K562 (cell line): ENCODE measurements around the gene FUCA1. TPM values are rescaled to one million over a fixed set of nuclear protein-coding genes. Genes with fewer than 3 reads are reported as not detected.
A peak's percentile ranks its signal among the peaks of the same experiment; 100 is the strongest.

Source experiments
- CC2D1A ChIP-seq: fragments of 450-650 bp; IDR thresholded peaks from 2 replicates; pipeline ENCODE4 v1.6.1; 2017; ENCODE audit warnings: mild to moderate bottlenecking
- CHD1 ChIP-seq: fragments of 200-600 bp; sonication (generic); IDR thresholded peaks from one replicate; pipeline ENCODE4 v1.6.1; 2012; ENCODE audit warnings: mild to moderate bottlenecking, moderate library complexity, low read length, inconsistent platforms
- GABPA ChIP-seq: fragments of 200-800 bp; sonication (Bioruptor generic); conservative IDR thresholded peaks from 2 replicates; pipeline ENCODE4 v1.6.1; 2016; ENCODE audit warnings: low read depth, missing genetic modification characterization, missing compliant biosample characterization
- GTF2A2 ChIP-seq: IDR thresholded peaks from 2 replicates; pipeline ENCODE4 v1.6.1; 2016; ENCODE audit warnings: mild to moderate bottlenecking, missing genetic modification characterization, missing compliant biosample characterization
- HNRNPL ChIP-seq: fragments of 200-400 bp; formaldehyde crosslinking; IDR thresholded peaks from 2 replicates; pipeline ENCODE4 v1.6.1; 2017; ENCODE audit warnings: low read depth, mild to moderate bottlenecking, low read length
- JUN ChIP-seq, 2 experiments: sonication (generic) in 1 of 2; formaldehyde crosslinking in 1 of 2; IDR thresholded peaks; 2 replicates each; pipeline versions ENCODE4 v1.6.1 to v1.8.0; 2012 to 2022; ENCODE audit warnings: borderline replicate concordance in 2 of 2, mild to moderate bottlenecking in 2 of 2, improper control_type of control experiment in 1 of 2, low read depth in 1 of 2, low read length in 1 of 2, missing genetic modification reagents in 1 of 2
- KAT2B ChIP-seq: IDR thresholded peaks from one replicate; pipeline ENCODE4 v1.6.1; 2012; ENCODE audit warnings: low read depth, mild to moderate bottlenecking, control low read depth, inconsistent platforms, low read length, moderate library complexity
- KAT7 ChIP-seq: sonication (generic); formaldehyde crosslinking; IDR thresholded peaks from 2 replicates; pipeline ENCODE4 v1.8.0; 2022; ENCODE audit warnings: missing genetic modification reagents, mild to moderate bottlenecking, borderline replicate concordance
- MCM3 ChIP-seq: fragments of 450-650 bp; IDR thresholded peaks from 2 replicates; pipeline ENCODE4 v1.6.1; 2016
- MEF2A ChIP-seq: IDR thresholded peaks from 2 replicates; pipeline ENCODE4 v1.6.1; 2011; ENCODE audit warnings: low read depth, mild to moderate bottlenecking, low read length, moderate library complexity; ENCODE audit not compliant: control insufficient read depth
- MTA3 ChIP-seq: fragments of 450-650 bp; formaldehyde crosslinking; IDR thresholded peaks from 2 replicates; pipeline ENCODE4 v1.6.1; 2017; ENCODE audit warnings: mild to moderate bottlenecking, borderline replicate concordance
- POLR2AphosphoS5 ChIP-seq: IDR thresholded peaks from 2 replicates; pipeline ENCODE4 v1.6.1; 2011; ENCODE audit warnings: mild to moderate bottlenecking, low read depth, low read length, moderate library complexity; ENCODE audit not compliant: control insufficient read depth, insufficient read depth
- SMAD3 ChIP-seq: fragments of 450-650 bp; formaldehyde crosslinking; conservative IDR thresholded peaks from 2 replicates; pipeline ENCODE4 v1.4.0; 2020; ENCODE audit warnings: mild to moderate bottlenecking
- TSC22D4 ChIP-seq: fragments of 450-650 bp; IDR thresholded peaks from 2 replicates; pipeline ENCODE4 v1.6.1; 2016; ENCODE audit warnings: missing genetic modification characterization, missing biosample characterization, control low read depth
- ZNF12 ChIP-seq: sonication (generic); formaldehyde crosslinking; IDR thresholded peaks from 2 replicates; pipeline ENCODE4 v1.4.0; 2020; ENCODE audit warnings: mild to moderate bottlenecking, missing genetic modification reagents
- polyA plus RNA-seq, 8 experiments: library from polyadenylated mRNA; depleted of rRNA in 4 of 8; stranded (reverse) in 5 of 8; unstranded in 3 of 8; fragments of >200 nt; fragmentation: Nextera tagmentation in 2 of 8; fragmentation: Illumina TruSeq in 1 of 8; extraction: Ambion mirVana in 2 of 8; extraction: Trizol in 1 of 8; gene quantifications; 2 replicates each; pipeline versions ENCODE4 v1.2.1 to v1.2.3, GENCODE V29; 2011 to 2014; ENCODE audit warnings: inconsistent platforms in 1 of 8, missing spikeins in 1 of 8
- total RNA-seq, 7 experiments: library from RNA; depleted of rRNA in 6 of 7; stranded (reverse); fragments of >200 nt in 6 of 7; fragmentation: Illumina TruSeq in 2 of 7; extraction: Trizol in 2 of 7; gene quantifications; 2 replicates each; pipeline versions ENCODE4 v1.2.1 to v1.2.3, GENCODE V29; 2011 to 2021; ENCODE audit warnings: low replicate concordance in 1 of 7
- TF ChIP-seq, protein P1 (sequence below): fragments of 250-450 bp; sonication (Bioruptor Pico); IDR thresholded peaks from 2 replicates; pipeline ENCODE4 v1.9.0; 2021; ENCODE audit warnings: mild to moderate bottlenecking, inconsistent platforms
- TF ChIP-seq, protein P2 (sequence below): fragments of 250-450 bp; sonication (Bioruptor Pico); IDR thresholded peaks from 2 replicates; pipeline ENCODE4 v1.9.0; 2021; ENCODE audit warnings: mild to moderate bottlenecking
- TF ChIP-seq, protein P3 (sequence below): fragments of 200-400 bp; formaldehyde crosslinking; IDR thresholded peaks from 2 replicates; pipeline ENCODE4 v1.6.1; 2017; ENCODE audit warnings: mild to moderate bottlenecking, low read depth, low read length, moderate library complexity
- TF ChIP-seq, protein P4 (sequence below): fragments of 450-650 bp; IDR thresholded peaks from 2 replicates; pipeline ENCODE4 v1.6.1; 2017; ENCODE audit warnings: mild to moderate bottlenecking, moderate library complexity
- TF ChIP-seq, protein P5 (sequence below), 2 experiments: fragments of 450-650 bp; IDR thresholded peaks; 2 replicates each; pipeline ENCODE4 v1.6.1; 2016

The FUCA1 gene
- total and polyA plus RNA-seq, 9 of the 15 experiments (the other 6 are each of a cell fraction or from before 2014, with no cell fraction given) = 7.0 to 20.5 (median 13.5) TPM

DNA sequence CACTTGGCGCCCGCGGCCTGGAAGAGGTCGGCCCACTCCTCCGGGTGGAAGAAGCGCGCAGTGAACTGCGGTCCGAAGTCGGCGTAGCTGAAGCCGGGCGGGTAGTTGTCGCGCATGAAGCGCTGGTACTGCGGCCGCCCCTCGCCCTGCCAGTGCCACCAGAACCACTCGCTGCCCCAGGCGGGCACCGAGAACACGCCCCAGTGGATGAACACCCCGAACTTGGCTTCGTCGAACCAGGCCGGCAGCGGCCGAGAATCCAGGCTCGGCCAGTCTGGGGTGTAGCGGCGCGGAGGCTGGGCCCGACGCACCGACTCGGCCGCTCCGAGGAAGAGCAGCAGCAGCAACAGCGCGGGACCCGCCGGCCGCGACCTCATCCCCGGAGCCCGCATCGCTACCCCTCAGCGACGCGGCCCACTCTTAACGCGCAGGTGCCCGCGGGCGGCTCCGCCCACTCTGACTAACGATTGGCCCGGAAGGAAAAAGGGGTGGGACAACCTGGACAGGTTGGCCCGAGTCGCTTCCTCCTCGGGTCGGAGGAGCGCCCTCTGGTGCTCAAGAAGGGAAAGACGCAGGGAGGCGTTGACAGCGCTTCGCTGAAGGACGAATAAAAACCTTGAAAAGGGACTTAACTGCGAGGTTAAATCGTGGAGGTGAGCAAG, at the start of gene FUCA1 (continued):
- TF ChIP-seq, protein P1, sequence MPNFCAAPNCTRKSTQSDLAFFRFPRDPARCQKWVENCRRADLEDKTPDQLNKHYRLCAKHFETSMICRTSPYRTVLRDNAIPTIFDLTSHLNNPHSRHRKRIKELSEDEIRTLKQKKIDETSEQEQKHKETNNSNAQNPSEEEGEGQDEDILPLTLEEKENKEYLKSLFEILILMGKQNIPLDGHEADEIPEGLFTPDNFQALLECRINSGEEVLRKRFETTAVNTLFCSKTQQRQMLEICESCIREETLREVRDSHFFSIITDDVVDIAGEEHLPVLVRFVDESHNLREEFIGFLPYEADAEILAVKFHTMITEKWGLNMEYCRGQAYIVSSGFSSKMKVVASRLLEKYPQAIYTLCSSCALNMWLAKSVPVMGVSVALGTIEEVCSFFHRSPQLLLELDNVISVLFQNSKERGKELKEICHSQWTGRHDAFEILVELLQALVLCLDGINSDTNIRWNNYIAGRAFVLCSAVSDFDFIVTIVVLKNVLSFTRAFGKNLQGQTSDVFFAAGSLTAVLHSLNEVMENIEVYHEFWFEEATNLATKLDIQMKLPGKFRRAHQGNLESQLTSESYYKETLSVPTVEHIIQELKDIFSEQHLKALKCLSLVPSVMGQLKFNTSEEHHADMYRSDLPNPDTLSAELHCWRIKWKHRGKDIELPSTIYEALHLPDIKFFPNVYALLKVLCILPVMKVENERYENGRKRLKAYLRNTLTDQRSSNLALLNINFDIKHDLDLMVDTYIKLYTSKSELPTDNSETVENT (CRISPR knock-in tag) = peak; percentile 54; the same call in 1 of the 2 replicates
- TF ChIP-seq, protein P2, sequence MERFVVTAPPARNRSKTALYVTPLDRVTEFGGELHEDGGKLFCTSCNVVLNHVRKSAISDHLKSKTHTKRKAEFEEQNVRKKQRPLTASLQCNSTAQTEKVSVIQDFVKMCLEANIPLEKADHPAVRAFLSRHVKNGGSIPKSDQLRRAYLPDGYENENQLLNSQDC = no peak
- TF ChIP-seq MCM3 (no peak), ZNF12 (CRISPR knock-in tag) (peak; percentile 34; the same call in 1 of the 2 replicates), MTA3 (peak; percentile 32; the same call in 1 of the 2 replicates), GABPA (tag) (peak; percentile 74), CC2D1A (peak; percentile 68; the same call in 1 of the 2 replicates), TSC22D4 (tag) (no peak), MEF2A (no peak), HNRNPL (peak; percentile 79; the same call in 1 of the 2 replicates), CHD1 (no peak), KAT2B (no peak), SMAD3 (no peak), KAT7 (CRISPR knock-in tag) (no peak), GTF2A2 (no peak), POLR2AphosphoS5 (0 out of 2 replicates have a peak, but pooled peaks have one; percentile 32), JUN (IDR thresholded peaks at IDR 0.05; ENCODE audit: borderline replicate concordance, low read depth, low read length) (no peak), JUN (CRISPR knock-in tag; IDR thresholded peaks at IDR 0.05; ENCODE audit: borderline replicate concordance) (no peak)
- TF ChIP-seq, protein P3, sequence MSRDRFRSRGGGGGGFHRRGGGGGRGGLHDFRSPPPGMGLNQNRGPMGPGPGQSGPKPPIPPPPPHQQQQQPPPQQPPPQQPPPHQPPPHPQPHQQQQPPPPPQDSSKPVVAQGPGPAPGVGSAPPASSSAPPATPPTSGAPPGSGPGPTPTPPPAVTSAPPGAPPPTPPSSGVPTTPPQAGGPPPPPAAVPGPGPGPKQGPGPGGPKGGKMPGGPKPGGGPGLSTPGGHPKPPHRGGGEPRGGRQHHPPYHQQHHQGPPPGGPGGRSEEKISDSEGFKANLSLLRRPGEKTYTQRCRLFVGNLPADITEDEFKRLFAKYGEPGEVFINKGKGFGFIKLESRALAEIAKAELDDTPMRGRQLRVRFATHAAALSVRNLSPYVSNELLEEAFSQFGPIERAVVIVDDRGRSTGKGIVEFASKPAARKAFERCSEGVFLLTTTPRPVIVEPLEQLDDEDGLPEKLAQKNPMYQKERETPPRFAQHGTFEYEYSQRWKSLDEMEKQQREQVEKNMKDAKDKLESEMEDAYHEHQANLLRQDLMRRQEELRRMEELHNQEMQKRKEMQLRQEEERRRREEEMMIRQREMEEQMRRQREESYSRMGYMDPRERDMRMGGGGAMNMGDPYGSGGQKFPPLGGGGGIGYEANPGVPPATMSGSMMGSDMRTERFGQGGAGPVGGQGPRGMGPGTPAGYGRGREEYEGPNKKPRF = no peak
- TF ChIP-seq, protein P4, sequence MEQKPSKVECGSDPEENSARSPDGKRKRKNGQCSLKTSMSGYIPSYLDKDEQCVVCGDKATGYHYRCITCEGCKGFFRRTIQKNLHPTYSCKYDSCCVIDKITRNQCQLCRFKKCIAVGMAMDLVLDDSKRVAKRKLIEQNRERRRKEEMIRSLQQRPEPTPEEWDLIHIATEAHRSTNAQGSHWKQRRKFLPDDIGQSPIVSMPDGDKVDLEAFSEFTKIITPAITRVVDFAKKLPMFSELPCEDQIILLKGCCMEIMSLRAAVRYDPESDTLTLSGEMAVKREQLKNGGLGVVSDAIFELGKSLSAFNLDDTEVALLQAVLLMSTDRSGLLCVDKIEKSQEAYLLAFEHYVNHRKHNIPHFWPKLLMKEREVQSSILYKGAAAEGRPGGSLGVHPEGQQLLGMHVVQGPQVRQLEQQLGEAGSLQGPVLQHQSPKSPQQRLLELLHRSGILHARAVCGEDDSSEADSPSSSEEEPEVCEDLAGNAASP = no peak
- TF ChIP-seq, protein P5, sequence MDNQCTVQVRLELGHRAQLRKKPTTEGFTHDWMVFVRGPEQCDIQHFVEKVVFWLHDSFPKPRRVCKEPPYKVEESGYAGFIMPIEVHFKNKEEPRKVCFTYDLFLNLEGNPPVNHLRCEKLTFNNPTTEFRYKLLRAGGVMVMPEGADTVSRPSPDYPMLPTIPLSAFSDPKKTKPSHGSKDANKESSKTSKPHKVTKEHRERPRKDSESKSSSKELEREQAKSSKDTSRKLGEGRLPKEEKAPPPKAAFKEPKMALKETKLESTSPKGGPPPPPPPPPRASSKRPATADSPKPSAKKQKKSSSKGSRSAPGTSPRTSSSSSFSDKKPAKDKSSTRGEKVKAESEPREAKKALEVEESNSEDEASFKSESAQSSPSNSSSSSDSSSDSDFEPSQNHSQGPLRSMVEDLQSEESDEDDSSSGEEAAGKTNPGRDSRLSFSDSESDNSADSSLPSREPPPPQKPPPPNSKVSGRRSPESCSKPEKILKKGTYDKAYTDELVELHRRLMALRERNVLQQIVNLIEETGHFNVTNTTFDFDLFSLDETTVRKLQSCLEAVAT (IDR thresholded peaks at IDR 0.05) = no peak
